CD14-positive monocyte (primary cell): ENCODE results near the gene COL6A1. TPM values are rescaled to one million over a fixed set of nuclear protein-coding genes. Genes with fewer than 3 reads are reported as not detected.

ENCODE experiments used
- DNase-seq, 3 donors: peaks; one replicate each; pipeline ENCODE4 v3.0.0-alpha.2; 2011 to 2022
- H2AFZ ChIP-seq: 2 replicates; pipeline ENCODE4 v1.6.0; 2012; ENCODE audit warnings: mild to moderate bottlenecking, low read depth, low read length, inconsistent platforms; ENCODE audit not compliant: insufficient read depth, poor library complexity, severe bottlenecking
- H3K27ac ChIP-seq, 2 donors: 1 replicate in 1 of 2; 2 replicates in 1 of 2; pipeline ENCODE4 v1.5.1; 2012 to 2013; ENCODE audit warnings: low read length in 2 of 2, control low read depth in 1 of 2, inconsistent platforms in 1 of 2, low read depth in 1 of 2, mild to moderate bottlenecking in 1 of 2
- H3K27me3 ChIP-seq, 2 donors: one replicate each; pipeline versions ENCODE4 v1.6.0 to v1.6.1; 2011 to 2013; ENCODE audit warnings: low read length in 2 of 2; ENCODE audit not compliant: control insufficient read depth in 2 of 2, insufficient read depth in 2 of 2
- H3K36me3 ChIP-seq, 2 donors: replicated peaks in 1 of 2; 1 replicate in 1 of 2; 2 replicates in 1 of 2; pipeline versions ENCODE4 v1.5.1 to v1.6.1; 2012 to 2013; ENCODE audit warnings: low read length in 2 of 2, control low read depth in 1 of 2, inconsistent platforms in 1 of 2, mild to moderate bottlenecking in 1 of 2; ENCODE audit not compliant: insufficient read depth in 2 of 2, control insufficient read depth in 1 of 2
- H3K4me1 ChIP-seq, 2 donors: 1 replicate in 1 of 2; 2 replicates in 1 of 2; pipeline versions ENCODE4 v1.5.1 to v1.6.1; 2012 to 2013; ENCODE audit warnings: low read length in 2 of 2, control low read depth in 1 of 2, inconsistent platforms in 1 of 2, mild to moderate bottlenecking in 1 of 2, moderate library complexity in 1 of 2; ENCODE audit not compliant: insufficient read depth in 2 of 2, control insufficient read depth in 1 of 2
- H3K4me2 ChIP-seq: replicated peaks from 2 replicates; pipeline ENCODE3; 2012; ENCODE audit warnings: low read length, moderate library complexity, mild to moderate bottlenecking; ENCODE audit not compliant: poor library complexity, severe bottlenecking; ENCODE audit errors: extremely low read depth
- H3K4me3 ChIP-seq, 3 experiments: fragments of 200-600 bp in 1 of 3; sonication (generic) in 1 of 3; replicated peaks in 1 of 3; 1 replicate in 2 of 3; 2 replicates in 1 of 3; pipeline ENCODE4 v1.5.1; 2011 to 2013; ENCODE audit warnings: low read length in 3 of 3, mild to moderate bottlenecking in 3 of 3, control low read depth in 2 of 3, low read depth in 2 of 3, inconsistent platforms in 1 of 3, moderate library complexity in 1 of 3
- H3K79me2 ChIP-seq: 2 replicates; pipeline ENCODE4 v1.6.0; 2012; ENCODE audit warnings: mild to moderate bottlenecking, control low read depth, inconsistent platforms, low read length, moderate library complexity; ENCODE audit not compliant: insufficient read depth
- H3K9ac ChIP-seq: 2 replicates; pipeline ENCODE4 v1.6.0; 2017; ENCODE audit warnings: low read length, mild to moderate bottlenecking; ENCODE audit not compliant: insufficient read depth, poor library complexity, severe bottlenecking
- H3K9me3 ChIP-seq, 2 donors: replicated peaks in 1 of 2; 1 replicate in 1 of 2; 2 replicates in 1 of 2; pipeline versions ENCODE4 v1.5.1 to v1.6.1; 2012 to 2013; ENCODE audit warnings: low read length in 2 of 2, control low read depth in 1 of 2; ENCODE audit not compliant: control insufficient read depth in 1 of 2, insufficient read depth in 1 of 2
- H4K20me1 ChIP-seq: 2 replicates; pipeline ENCODE4 v1.6.0; 2012; ENCODE audit warnings: mild to moderate bottlenecking, low read length, control low read depth, moderate library complexity; ENCODE audit not compliant: insufficient read depth
- H3K27ac Mint-ChIP-seq, 7 donors: one replicate each; pipeline ENCODE4 v1.8.0; 2020; ENCODE audit warnings: mild to moderate bottlenecking in 7 of 7, mixed read lengths in 7 of 7, moderate library complexity in 6 of 7, inconsistent platforms in 2 of 7
- H3K27me3 Mint-ChIP-seq, 3 donors: one replicate each; pipeline ENCODE4 v1.8.0; 2021 to 2022; ENCODE audit warnings: low read depth in 3 of 3, mild to moderate bottlenecking in 3 of 3, mixed read lengths in 3 of 3, moderate library complexity in 3 of 3, inconsistent platforms in 1 of 3
- H3K36me3 Mint-ChIP-seq, 2 donors: one replicate each; pipeline ENCODE4 v1.8.0; 2020; ENCODE audit warnings: mixed read lengths in 2 of 2, inconsistent platforms in 1 of 2, mild to moderate bottlenecking in 1 of 2
- H3K4me1 Mint-ChIP-seq: one replicate; pipeline ENCODE4 v1.8.0; 2020; ENCODE audit warnings: mild to moderate bottlenecking, mixed read lengths
- H3K4me3 Mint-ChIP-seq, 2 donors: one replicate each; pipeline ENCODE4 v1.8.0; 2020; ENCODE audit warnings: mild to moderate bottlenecking in 2 of 2, mixed read lengths in 2 of 2, moderate library complexity in 1 of 2
- H3K9me3 Mint-ChIP-seq, 7 donors: one replicate each; pipeline ENCODE4 v1.8.0; 2020 to 2022; ENCODE audit warnings: mixed read lengths in 7 of 7, mild to moderate bottlenecking in 6 of 7, moderate library complexity in 6 of 7, inconsistent platforms in 2 of 7
- WGBS: methylation state at CpG from one replicate; pipeline ENCODE4 v1.1.5; 2013; ENCODE audit warnings: missing lambda C conversion rate; ENCODE audit not compliant: insufficient coverage; 5-methylcytosine and 5-hydroxymethylcytosine counted together
- intact Hi-C, 2 donors: fragments of 100-400 bp; cut with micrococcal nuclease; formaldehyde crosslinking; loops; one replicate each; pipeline versions ENCODE4 v1.15.0 to v1.15.1; 2023
- polyA plus RNA-seq, 3 donors: library from polyadenylated mRNA; depleted of rRNA in 1 of 3; unstranded in 2 of 3; stranded (reverse) in 1 of 3; fragments of 300-500 nt in 2 of 3; fragments of >200 nt in 1 of 3; fragmentation: Illumina TruSeq in 2 of 3; gene quantifications; 1 replicate in 2 of 3; 2 replicates in 1 of 3; pipeline ENCODE4 v1.2.3, GENCODE V29; 2012 to 2021
- TF ChIP-seq, protein P1 (sequence below): fragments of 200-600 bp; IDR thresholded peaks from one replicate; pipeline ENCODE4 v1.8.0; 2022; ENCODE audit warnings: antibody characterized with exemption, mild to moderate bottlenecking

Gene COL6A1
- polyA plus RNA-seq, 3 donors, result 0.08 to 0.11 (median 0.10) TPM

DNA sequence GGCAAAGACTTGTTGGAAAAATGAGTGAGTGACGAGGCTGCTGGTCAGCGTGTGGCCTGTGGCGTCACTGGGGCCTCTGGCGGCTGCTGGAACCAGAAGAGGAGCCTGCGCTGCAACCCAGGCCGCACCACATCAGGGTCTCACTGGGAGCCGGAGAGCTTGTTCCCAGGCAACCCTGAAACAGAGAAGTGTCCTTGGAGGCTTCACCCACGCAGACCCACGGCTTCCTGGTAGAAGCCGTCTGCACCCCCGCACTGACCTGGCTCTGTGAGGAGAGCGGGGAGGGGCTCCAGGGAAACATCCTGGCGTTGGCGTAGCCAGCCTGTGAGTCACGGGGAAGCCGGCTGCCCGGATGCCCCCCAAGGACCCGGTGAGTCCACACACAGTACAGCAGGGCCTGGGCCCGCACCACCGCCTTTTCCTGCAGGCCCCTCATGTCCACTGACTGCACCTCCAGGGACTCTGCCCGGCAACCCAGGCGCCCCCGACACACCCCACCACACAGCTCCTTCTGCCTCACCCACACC is 57.4 kb downstream of the COL6A1 start:
- no peak overlapping the region for H3K4me3 ChIP-seq
- no peak overlapping the region for H3K9ac ChIP-seq
- no peaks in the 10 kb centered on the region for H3K36me3 Mint-ChIP-seq
- no peak for DNase-seq
- no peak overlapping the region for H3K27ac ChIP-seq
- TF ChIP-seq, protein P1, sequence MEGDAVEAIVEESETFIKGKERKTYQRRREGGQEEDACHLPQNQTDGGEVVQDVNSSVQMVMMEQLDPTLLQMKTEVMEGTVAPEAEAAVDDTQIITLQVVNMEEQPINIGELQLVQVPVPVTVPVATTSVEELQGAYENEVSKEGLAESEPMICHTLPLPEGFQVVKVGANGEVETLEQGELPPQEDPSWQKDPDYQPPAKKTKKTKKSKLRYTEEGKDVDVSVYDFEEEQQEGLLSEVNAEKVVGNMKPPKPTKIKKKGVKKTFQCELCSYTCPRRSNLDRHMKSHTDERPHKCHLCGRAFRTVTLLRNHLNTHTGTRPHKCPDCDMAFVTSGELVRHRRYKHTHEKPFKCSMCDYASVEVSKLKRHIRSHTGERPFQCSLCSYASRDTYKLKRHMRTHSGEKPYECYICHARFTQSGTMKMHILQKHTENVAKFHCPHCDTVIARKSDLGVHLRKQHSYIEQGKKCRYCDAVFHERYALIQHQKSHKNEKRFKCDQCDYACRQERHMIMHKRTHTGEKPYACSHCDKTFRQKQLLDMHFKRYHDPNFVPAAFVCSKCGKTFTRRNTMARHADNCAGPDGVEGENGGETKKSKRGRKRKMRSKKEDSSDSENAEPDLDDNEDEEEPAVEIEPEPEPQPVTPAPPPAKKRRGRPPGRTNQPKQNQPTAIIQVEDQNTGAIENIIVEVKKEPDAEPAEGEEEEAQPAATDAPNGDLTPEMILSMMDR, result no peak
- H3K9me3 Mint-ChIP-seq, result no peaks in the 10 kb centered on the region
- H3K27ac Mint-ChIP-seq, result peak overlapping the region in 1 of 7 donors; percentile 68
- H3K4me3 Mint-ChIP-seq, result no peak overlapping the region
- peaks cover 0 to 7% (median 3%) of the 10 kb centered on the region in 3 donors for H3K27me3 Mint-ChIP-seq
- no peaks in the 10 kb centered on the region for H3K36me3 ChIP-seq
- no peaks in the 10 kb centered on the region for H4K20me1 ChIP-seq
- H3K4me1 Mint-ChIP-seq, result no peaks in the 10 kb centered on the region
- no peaks in the 10 kb centered on the region for H3K4me1 ChIP-seq
- H3K79me2 ChIP-seq, result no peaks in the 10 kb centered on the region
- WGBS, result 89% methylated on average over 20 of the region's 23 CpGs
- H3K4me2 ChIP-seq, result no peak overlapping the region
- H2AFZ ChIP-seq, result no peak overlapping the region
- H3K9me3 ChIP-seq, result no peaks in the 10 kb centered on the region
- no peaks in the 10 kb centered on the region for H3K27me3 ChIP-seq
- intact Hi-C loops, result no loop called here

DNA sequence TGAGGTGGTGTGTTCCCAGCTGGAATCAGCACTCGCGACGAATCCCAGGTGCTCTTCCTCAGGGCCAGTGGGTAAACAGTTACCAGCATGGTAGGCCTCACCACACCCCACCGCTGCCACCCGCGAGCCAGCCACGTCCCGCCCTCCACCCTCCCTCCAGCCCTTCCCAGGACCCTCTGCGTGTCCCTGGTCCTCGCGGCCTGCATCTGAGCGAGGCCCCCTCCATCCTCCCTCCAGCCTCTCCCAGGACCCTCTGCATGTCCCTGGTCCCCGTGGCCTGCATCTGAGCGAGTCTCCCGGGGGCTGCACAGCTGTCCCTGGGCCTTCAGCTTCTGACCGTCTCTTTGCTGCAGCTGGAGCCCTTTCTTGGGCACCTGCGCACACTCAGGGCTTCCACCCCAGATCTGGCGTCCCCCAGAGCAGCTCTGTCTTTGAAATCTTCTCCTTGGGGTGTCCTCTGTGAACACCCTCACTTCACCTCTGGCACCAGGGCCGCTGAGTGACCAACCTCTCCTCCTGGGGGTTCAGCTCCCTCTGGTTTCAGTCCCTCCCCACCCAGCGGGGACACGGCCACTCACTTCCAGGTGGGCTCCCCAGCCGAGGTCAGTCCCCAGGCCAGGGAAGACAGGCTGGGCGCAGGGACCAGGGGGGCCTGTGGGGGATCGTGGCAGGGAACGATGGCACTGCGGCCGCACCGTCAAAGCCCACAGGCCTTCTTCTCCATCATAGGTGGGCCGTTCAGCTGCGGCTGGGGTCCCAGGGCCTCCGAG is 58.5 kb downstream of the COL6A1 start:
- no peaks in the 10 kb centered on the region for H3K79me2 ChIP-seq
- no peaks in the 10 kb centered on the region for H4K20me1 ChIP-seq
- Mint-ChIP-seq H3K36me3 (no peaks in the 10 kb centered on the region), H3K4me1 (no peaks in the 10 kb centered on the region), H3K27me3 (peaks cover 0 to 8% (median 3%) of the 10 kb centered on the region in 3 donors), H3K4me3 (no peak overlapping the region), H3K9me3 (no peaks in the 10 kb centered on the region), H3K27ac (no peak overlapping the region)
- H3K27me3 ChIP-seq, result no peaks in the 10 kb centered on the region
- WGBS, result 96% methylated on average over 26 of the region's 31 CpGs
- intact Hi-C loops, result no loop called here
- no peaks in the 10 kb centered on the region for H3K36me3 ChIP-seq
- TF ChIP-seq, protein P1, result no peak
- no peak overlapping the region for H3K4me2 ChIP-seq
- DNase-seq, result no peak
- H3K9me3 ChIP-seq, result no peaks in the 10 kb centered on the region
- H3K4me1 ChIP-seq, result no peaks in the 10 kb centered on the region
- H3K27ac ChIP-seq, result no peak overlapping the region
- no peak overlapping the region for H2AFZ ChIP-seq
- H3K4me3 ChIP-seq, result no peak overlapping the region
- no peak overlapping the region for H3K9ac ChIP-seq
